HG03469 (cell line): ENCODE measurements around the gene TMEM250.

Source experiments
- ATAC-seq: cut with Tn5 transposase; IDR thresholded peaks from one replicate; pipeline ENCODE4 v1.9.1; 2021; ENCODE audit warnings: mild to moderate bottlenecking, moderate library complexity, moderate number of reproducible peaks; ENCODE audit not compliant: unreplicated experiment

The TMEM250 gene

GRCh38 chr9:136133191-136133958, 14.7 kb upstream of the TMEM250 start:
- ATAC-seq = no peak

- no peak for ATAC-seq
Measured at GRCh38 chr9:136132512-136133050, 13.9 kb upstream of the TMEM250 start.

- ATAC-seq = no peak
Measured at GRCh38 chr9:136131629-136132511, 13.2 kb upstream of the TMEM250 start.

- ATAC-seq = no peak
Measured at GRCh38 chr9:136129176-136129575, 10.5 kb upstream of the TMEM250 start.

- ATAC-seq = no peak
Measured at GRCh38 chr9:136128436-136128835, 9.8 kb upstream of the TMEM250 start.

GRCh38 chr9:136127313-136127712, 8.6 kb upstream of the TMEM250 start:
- ATAC-seq = no peak

GRCh38 chr9:136124976-136125692, 6.5 kb upstream of the TMEM250 start:
- no peak for ATAC-seq

GRCh38 chr9:136122425-136123383, 4.0 kb upstream of the TMEM250 start:
- no peak for ATAC-seq

GRCh38 chr9:136121801-136122200, 3.1 kb upstream of the TMEM250 start:
- ATAC-seq = no peak

- ATAC-seq = no peak
Measured at GRCh38 chr9:136120438-136120844, 1.8 kb upstream of the TMEM250 start.

GRCh38 chr9:136119883-136120393, 1.3 kb upstream of the TMEM250 start:
- no peak for ATAC-seq

- no peak for ATAC-seq
Measured at GRCh38 chr9:136119061-136119882, 597 bp upstream of the TMEM250 start.

- no peak for ATAC-seq
Measured at GRCh38 chr9:136117916-136118319, 757 bp downstream of the TMEM250 start.

- ATAC-seq = no peak
Measured at GRCh38 chr9:136117291-136117915, 1.3 kb downstream of the TMEM250 start.

- no peak for ATAC-seq
Measured at GRCh38 chr9:136116360-136117098, 2.1 kb downstream of the TMEM250 start.

- no peak for ATAC-seq
Measured at GRCh38 chr9:136115641-136116359, 2.9 kb downstream of the TMEM250 start.

GRCh38 chr9:136115206-136115605, 3.5 kb downstream of the TMEM250 start:
- ATAC-seq = no peak
